Mucosa of stomach (tissue), 1 donor: ENCODE data around the gene KAZN.

Experiments used
- H3K27me3 ChIP-seq: one replicate; pipeline ENCODE4 v1.7.0; 2013; ENCODE audit warnings: mild to moderate bottlenecking, low read length; ENCODE audit not compliant: control insufficient read depth, insufficient read depth
- H3K36me3 ChIP-seq: one replicate; pipeline ENCODE4 v1.7.0; 2013; ENCODE audit warnings: low read length; ENCODE audit not compliant: control insufficient read depth, insufficient read depth
- H3K4me1 ChIP-seq: one replicate; pipeline ENCODE4 v1.7.0; 2013; ENCODE audit warnings: mild to moderate bottlenecking, low read length; ENCODE audit not compliant: control insufficient read depth, insufficient read depth
- H3K4me3 ChIP-seq: one replicate; pipeline ENCODE4 v1.7.0; 2013; ENCODE audit warnings: low read length
- H3K9ac ChIP-seq: one replicate; pipeline ENCODE4 v1.7.0; 2013; ENCODE audit warnings: mild to moderate bottlenecking, low read length, moderate library complexity
- H3K9me3 ChIP-seq: one replicate; pipeline ENCODE4 v1.7.0; 2013; ENCODE audit warnings: mild to moderate bottlenecking, low read length, moderate library complexity; ENCODE audit not compliant: control insufficient read depth
- donor health status: Pancreatic carcinoma.

The KAZN gene

GRCh38 chr1:14895727-14896126 lies 297.2 kb downstream of the KAZN start:
- Histone ChIP-seq H3K4me1 (peaks cover 19% of the 10 kb centered on the region), H3K9me3 (no peaks in the 10 kb centered on the region), H3K4me3 (no peak overlapping the region), H3K36me3 (no peaks in the 10 kb centered on the region), H3K9ac (no peak overlapping the region), H3K27me3 (no peaks in the 10 kb centered on the region)

- H3K36me3 ChIP-seq = no peaks in the 10 kb centered on the region
- no peaks in the 10 kb centered on the region for H3K27me3 ChIP-seq
- H3K9ac ChIP-seq = no peak overlapping the region
- H3K4me3 ChIP-seq = no peak overlapping the region
- H3K4me1 ChIP-seq = peaks cover 19% of the 10 kb centered on the region
- H3K9me3 ChIP-seq = no peaks in the 10 kb centered on the region
Observed at GRCh38 chr1:14896381-14897079, 298.0 kb downstream of the KAZN start.

GRCh38 chr1:14897080-14897449 lies 298.6 kb downstream of the KAZN start:
- H3K9ac ChIP-seq = no peak overlapping the region

GRCh38 chr1:14897547-14897946 lies 299.1 kb downstream of the KAZN start:
- no peaks in the 10 kb centered on the region for H3K9me3 ChIP-seq
- H3K27me3 ChIP-seq = no peaks in the 10 kb centered on the region
- no peaks in the 10 kb centered on the region for H3K36me3 ChIP-seq
- H3K4me1 ChIP-seq = peaks cover 19% of the 10 kb centered on the region
- no peak overlapping the region for H3K9ac ChIP-seq
- no peak overlapping the region for H3K4me3 ChIP-seq

More at GRCh38 chr1:14897080-14897449, 298.6 kb downstream of the KAZN start:
- no peaks in the 10 kb centered on the region for H3K27me3 ChIP-seq
- peaks cover 19% of the 10 kb centered on the region for H3K4me1 ChIP-seq
- H3K9me3 ChIP-seq = no peaks in the 10 kb centered on the region
- no peaks in the 10 kb centered on the region for H3K36me3 ChIP-seq
- H3K4me3 ChIP-seq = no peak overlapping the region

GRCh38 chr1:14897997-14898645 lies 299.6 kb downstream of the KAZN start:
- Histone ChIP-seq H3K4me3 (no peak overlapping the region), H3K9me3 (no peaks in the 10 kb centered on the region), H3K27me3 (no peaks in the 10 kb centered on the region), H3K36me3 (no peaks in the 10 kb centered on the region), H3K4me1 (peaks cover 19% of the 10 kb centered on the region), H3K9ac (no peak overlapping the region)

GRCh38 chr1:14899686-14900085 lies 301.2 kb downstream of the KAZN start:
- H3K4me3 ChIP-seq = no peak overlapping the region
- peaks cover 11% of the 10 kb centered on the region for H3K4me1 ChIP-seq
- no peaks in the 10 kb centered on the region for H3K9me3 ChIP-seq
- no peaks in the 10 kb centered on the region for H3K27me3 ChIP-seq
- no peak overlapping the region for H3K9ac ChIP-seq
- H3K36me3 ChIP-seq = no peaks in the 10 kb centered on the region

GRCh38 chr1:14901371-14901954 lies 303.0 kb downstream of the KAZN start:
- Histone ChIP-seq H3K27me3 (no peaks in the 10 kb centered on the region), H3K4me1 (no peaks in the 10 kb centered on the region), H3K9me3 (no peaks in the 10 kb centered on the region), H3K9ac (no peak overlapping the region), H3K4me3 (no peak overlapping the region), H3K36me3 (no peaks in the 10 kb centered on the region)

- no peaks in the 10 kb centered on the region for H3K4me1 ChIP-seq
- no peaks in the 10 kb centered on the region for H3K9me3 ChIP-seq
- no peak overlapping the region for H3K9ac ChIP-seq
- H3K27me3 ChIP-seq = no peaks in the 10 kb centered on the region
- no peaks in the 10 kb centered on the region for H3K36me3 ChIP-seq
- no peak overlapping the region for H3K4me3 ChIP-seq
Observed at GRCh38 chr1:14903922-14904321, 305.4 kb downstream of the KAZN start.

GRCh38 chr1:14906665-14907064 lies 308.2 kb downstream of the KAZN start:
- no peak overlapping the region for H3K9ac ChIP-seq

GRCh38 chr1:14907416-14907815 lies 308.9 kb downstream of the KAZN start:
- Histone ChIP-seq H3K4me1 (peaks cover 9% of the 10 kb centered on the region), H3K27me3 (no peaks in the 10 kb centered on the region), H3K9ac (no peak overlapping the region), H3K4me3 (no peak overlapping the region), H3K9me3 (no peaks in the 10 kb centered on the region), H3K36me3 (no peaks in the 10 kb centered on the region)

More at GRCh38 chr1:14906665-14907064, 308.2 kb downstream of the KAZN start:
- peaks cover 9% of the 10 kb centered on the region for H3K4me1 ChIP-seq
- H3K27me3 ChIP-seq = no peaks in the 10 kb centered on the region
- H3K4me3 ChIP-seq = no peak overlapping the region
- no peaks in the 10 kb centered on the region for H3K9me3 ChIP-seq
- H3K36me3 ChIP-seq = no peaks in the 10 kb centered on the region

- H3K27me3 ChIP-seq = no peaks in the 10 kb centered on the region
- peaks cover 9% of the 10 kb centered on the region for H3K4me1 ChIP-seq
- H3K36me3 ChIP-seq = no peaks in the 10 kb centered on the region
- H3K9me3 ChIP-seq = no peaks in the 10 kb centered on the region
- H3K4me3 ChIP-seq = no peak overlapping the region
- H3K9ac ChIP-seq = no peak overlapping the region
Observed at GRCh38 chr1:14909273-14909672, 310.8 kb downstream of the KAZN start.

GRCh38 chr1:14909920-14910460 lies 311.5 kb downstream of the KAZN start:
- Histone ChIP-seq H3K4me3 (no peak overlapping the region), H3K4me1 (peaks cover 9% of the 10 kb centered on the region), H3K27me3 (no peaks in the 10 kb centered on the region), H3K9ac (no peak overlapping the region), H3K9me3 (no peaks in the 10 kb centered on the region), H3K36me3 (no peaks in the 10 kb centered on the region)
